Left renal cortex interstitium (tissue), 4 donors: ENCODE results near the gene MACROH2A2. TPM values are rescaled to one million over a fixed set of nuclear protein-coding genes. Genes with fewer than 3 reads are reported as not detected.
"Not testable (repeated sequence)": the region's sequence is repeated elsewhere in the genome, so short reads cannot be mapped to it uniquely, and the experiment has no call there.

Experiments
- DNase-seq, 4 donors: peaks; one replicate each; pipeline ENCODE4 v3.0.0-alpha.2; 2013; ENCODE audit warnings: low read depth in 4 of 4, low spot score in 2 of 4, missing footprints in 1 of 4
- polyA plus RNA-seq, 4 donors: library from polyadenylated mRNA; unstranded; fragments of 120-200 nt; gene quantifications; one replicate each; pipeline ENCODE4 v1.2.1, GENCODE V29; 2013; ENCODE audit not compliant: insufficient read length in 4 of 4

The MACROH2A2 gene
- polyA plus RNA-seq: 100 to 1,000 TPM in 1 of 4 donors, 10 to 100 TPM in 3; 73.2 to 103 (median 84.8) TPM

DNA sequence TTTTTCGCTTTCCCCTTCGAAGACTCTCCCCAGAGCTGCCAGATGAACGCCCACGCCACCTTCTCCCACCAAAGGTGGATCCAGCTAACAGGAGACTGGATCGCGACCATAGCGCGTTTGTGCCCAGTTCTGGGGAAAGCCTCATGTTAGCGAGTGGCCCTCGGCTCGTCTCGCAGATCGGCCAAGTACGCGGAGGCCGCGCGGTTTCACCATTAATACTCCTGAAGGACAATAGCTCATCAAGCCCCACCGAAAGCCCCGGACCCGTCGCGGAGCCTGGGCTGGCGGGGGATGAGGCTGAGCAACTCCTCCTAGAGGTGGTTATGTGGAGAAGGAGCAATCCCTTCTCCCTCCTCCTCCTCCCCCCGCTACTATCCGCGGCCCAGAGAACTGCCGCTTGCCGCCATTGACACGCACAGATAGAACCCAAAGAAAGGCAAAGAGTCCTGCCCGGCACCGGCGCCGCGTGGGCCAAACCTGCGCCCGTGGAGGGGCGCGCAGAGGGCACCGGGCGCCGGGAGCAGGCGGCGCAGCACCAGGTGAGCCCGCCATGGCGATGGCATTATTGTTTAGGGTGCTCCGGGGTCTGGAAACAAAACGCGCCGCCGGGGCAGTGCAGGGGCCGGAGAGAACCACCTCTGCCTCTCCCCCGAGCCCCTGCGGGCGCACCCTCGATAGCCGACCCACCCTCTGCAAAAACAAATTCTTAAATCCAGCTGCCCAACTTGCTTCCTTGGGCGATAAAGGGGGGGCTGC is at the start of gene MACROH2A2:
TSS of gene MACROH2A2 (plus strand) at position 385 of the 756 bp plus-strand sequence. CDS start 22,813 bp downstream, outside the sequence.
- DNase-seq: peak in 3 of 4 donors; percentile 73 to 80 (median 74)

DNA sequence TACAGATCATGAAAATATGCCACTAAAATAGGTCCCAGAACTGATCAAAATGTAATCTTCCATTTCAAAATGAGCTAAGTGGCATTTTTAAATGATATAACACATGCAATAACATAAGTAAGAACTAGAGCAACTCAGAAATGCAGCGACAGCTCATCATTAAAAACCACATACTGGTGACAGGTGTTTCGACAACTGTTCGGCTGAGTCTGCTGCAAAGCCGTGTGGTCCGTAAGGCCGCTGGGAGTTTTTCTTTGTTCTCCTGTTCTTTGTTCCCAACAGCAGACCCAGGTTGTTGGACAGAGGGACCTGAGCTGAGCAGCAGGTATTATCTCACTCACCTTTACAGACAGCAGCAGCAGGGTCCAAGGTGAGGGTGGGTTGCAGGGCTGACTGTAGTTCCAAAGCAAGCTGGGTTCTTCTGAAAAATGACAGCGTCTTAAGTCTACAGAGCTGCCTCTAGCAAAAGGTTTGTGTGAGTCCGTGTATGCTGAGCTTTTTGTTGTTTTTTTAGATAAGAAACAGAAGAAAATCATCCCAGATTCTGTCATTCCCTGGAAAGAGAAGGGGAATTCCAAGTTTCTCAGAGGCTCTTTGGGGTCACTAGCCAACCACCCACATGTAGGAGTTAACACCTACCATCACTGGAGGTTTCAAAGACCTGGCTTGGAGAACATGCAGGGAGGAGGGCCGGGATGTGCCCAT is 45.4 kb upstream of the MACROH2A2 start:
- DNase-seq: no peak

DNA sequence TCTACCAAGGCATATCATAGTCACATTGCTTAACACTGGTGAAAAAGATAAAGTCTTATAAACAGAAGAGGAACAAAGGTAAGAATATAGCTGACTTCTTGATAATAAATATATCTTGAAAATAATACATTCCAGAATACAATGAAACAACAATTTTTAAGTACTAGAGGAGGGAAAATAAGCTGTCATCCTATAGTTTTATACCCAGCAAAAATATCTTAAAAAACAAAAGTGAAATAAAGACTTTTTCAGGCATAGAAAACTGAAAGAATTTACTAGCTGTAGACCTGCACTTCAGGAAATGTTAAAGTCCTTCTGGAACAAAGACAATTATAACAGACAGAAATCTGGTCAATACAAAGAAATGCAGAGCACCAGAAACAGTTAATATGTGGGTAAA is 21.4 kb upstream of the MACROH2A2 start:
- no peak for DNase-seq

DNA sequence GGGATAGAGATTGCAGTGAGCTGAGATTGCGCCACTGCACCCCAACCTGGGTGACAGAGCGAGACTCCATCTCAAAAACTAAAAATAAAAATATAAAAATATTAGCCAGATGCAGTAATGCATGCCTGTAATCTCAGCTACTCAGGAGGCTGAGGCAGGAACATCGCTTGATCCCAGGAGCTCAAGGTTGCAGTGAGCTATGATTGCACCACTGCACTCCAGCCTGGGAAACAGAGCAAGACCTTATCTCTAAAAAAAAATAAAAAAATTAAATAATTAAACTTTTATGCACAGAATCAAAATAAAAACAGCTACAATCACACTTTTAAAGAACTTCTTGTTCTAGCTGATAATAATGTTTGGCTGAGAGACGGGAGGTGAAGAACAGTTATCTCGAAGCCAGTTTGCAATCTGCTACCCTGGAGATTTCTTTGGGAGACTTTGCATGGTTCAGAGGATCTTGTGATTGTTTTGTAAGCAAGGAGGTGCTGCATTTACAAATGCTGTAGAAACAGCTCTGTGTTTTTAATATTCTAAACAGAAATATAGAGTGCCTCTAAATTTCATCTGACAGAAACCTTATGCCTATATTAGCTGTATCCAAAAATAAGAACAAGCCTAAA is 19.9 kb upstream of the MACROH2A2 start:
- no peak for DNase-seq

DNA sequence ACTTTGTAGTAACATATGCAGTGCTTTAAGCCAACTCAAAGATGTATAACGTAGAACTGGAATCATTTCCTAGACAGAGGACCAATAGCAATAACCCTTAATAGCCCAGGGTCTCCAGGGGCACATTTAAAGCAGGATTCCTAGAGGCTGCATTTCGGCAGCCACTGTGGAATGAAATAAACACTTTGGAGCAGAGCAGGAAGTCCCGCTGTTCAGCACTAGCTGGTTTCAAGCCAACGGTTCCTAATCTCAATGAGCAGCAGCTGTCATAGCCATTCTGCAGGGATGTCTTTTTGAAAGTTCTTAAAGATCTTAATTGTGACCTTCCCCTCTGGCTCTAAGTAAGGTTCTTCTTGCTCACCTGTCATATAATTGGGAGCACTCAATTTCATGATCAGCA is 18.4 kb upstream of the MACROH2A2 start:
- DNase-seq: no peak

DNA sequence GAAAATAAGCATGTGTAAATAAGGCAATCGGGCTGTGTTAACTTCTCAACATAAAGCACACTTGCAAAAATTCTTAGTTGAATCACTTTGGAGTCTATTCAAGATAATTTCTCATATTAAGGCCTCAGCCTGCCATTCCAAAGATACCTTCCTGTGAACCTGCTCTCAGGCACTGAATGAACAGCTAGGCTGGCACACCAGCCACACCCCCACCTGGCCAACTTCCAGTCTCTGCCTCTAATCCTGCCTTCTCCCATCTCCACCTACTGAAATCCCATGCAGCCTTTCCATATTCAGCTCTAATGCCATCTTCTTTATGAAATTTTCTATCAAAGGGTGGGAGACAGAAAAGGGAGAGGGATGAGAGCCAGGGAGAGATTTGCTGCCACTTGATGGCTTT is 17.1 kb upstream of the MACROH2A2 start:
- DNase-seq: no peak

DNA sequence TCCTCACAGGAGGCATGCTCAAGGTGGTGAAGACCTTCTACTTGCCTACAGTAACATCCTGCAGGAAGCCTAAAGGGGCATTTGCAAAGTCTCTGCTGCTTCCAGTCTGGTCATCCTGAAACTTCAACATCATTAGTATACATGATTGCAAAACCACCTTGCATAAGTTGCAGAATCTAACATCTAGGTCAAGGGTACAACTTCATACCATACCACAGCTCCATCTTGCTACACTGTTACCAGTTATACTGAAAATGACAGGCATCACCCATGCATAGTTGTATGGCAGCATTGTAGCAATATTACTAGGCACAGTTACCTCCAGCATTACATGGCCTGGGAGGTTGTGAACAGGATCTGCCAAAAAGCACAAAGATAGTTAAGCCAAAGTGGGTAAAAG is 13.7 kb upstream of the MACROH2A2 start:
- no peak for DNase-seq

DNA sequence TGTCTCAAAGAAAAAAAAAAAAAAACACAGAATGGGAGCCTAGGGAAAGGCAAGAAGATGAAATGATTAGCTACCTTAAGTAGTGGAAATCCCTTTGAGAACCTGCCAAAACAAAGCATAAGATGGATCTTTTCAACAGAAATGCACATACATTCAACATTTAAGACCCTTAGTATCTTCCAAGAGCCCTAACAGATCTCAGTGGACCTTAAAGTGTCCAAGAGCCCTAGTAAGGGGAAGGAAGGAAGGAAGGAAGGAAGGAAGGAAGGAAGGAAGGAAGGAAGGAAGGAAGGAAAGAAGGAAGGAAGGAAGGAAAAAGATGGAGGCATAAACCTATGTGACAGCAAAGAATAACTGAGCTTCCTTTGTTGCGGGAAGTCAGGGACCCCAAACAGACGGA is 11.6 kb upstream of the MACROH2A2 start:
- no peak for DNase-seq

DNA sequence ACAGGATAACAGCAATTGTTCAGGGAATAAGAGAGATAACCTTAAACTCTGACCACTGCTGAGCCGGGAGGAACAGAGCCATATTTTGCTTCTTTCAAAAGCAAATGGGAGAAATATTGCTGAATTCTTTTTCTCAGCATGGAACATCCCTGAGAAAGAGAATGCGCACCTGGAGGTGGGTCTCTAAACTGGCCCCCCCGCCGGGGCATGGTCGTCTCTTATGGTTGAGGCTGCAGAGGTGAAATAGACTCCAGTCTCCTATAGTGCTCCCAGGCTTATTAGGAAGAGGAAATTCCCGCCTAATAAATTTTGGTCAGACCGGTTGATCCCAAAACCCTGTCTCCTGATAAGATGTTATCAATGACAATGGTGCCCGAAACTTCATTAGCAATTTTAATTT is 10.9 kb upstream of the MACROH2A2 start:
- DNase-seq: not testable (repeated sequence)

DNA sequence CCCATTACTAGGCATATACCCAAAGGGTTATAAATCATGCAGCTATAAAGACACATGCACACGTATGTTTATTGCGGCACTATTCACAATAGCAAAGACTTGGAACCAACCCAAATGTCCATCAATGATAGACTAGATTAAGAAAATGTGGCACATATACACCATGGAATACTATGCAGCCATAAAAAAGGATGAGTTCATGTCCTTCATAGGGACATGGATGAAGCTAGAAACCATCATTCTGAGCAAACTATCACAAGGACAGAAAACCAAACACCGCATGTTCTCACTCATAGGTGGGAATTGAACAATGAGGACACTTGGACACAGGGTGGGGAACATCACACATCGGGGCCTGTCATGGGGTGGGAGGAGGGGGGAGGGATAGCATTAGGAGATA is 5.6 kb upstream of the MACROH2A2 start:
- not testable (repeated sequence) for DNase-seq

DNA sequence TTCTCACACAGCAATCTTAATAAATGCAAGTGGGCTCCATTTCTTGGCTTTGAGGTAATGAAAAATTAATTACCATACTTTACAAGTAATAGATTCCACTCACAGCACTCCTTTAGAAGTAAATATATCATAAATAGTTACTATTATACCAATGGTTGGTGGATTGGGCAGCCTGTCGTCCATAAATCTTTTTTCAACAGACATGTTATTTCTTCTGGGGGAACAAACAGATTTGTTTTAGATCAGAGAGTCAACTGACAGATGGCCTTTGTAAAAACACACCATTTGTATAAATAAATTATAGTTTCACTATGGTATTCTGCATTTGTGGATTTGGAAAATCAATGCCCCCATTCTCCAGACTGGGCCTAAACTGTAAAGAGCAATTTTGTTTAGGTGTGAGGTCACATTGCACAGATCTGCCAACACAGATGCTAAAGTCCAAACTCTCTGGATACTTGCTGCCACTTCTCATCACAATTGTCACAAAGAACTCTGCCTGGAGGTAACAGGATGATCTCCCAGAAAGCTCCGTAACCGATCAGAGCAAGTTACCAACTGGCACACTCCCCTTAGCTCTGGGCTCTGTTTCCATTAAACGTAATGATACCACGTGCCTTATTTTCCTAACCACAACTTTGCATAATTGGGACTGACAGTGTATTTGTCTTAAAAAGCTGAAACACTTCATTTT is 4.5 kb upstream of the MACROH2A2 start:
- no peak for DNase-seq

DNA sequence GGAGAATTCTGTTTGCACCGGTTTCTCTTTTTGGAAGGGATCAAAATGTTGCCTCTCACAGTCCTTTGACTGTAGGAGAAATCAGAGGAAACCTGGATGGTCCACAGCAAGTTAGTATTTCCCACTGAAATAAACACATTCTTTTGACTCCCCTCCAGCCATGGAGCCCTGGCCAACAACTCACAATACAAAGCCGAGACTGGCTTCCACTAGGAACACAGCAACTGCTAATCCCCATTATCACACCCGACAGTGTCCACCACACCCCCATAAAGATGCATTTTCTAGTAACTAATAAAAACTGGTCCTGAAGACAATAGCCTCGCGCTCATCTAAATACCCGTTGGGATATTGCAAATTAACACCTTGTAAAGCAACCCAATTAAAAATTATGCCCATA is 798 bp upstream of the MACROH2A2 start:
- DNase-seq: peak in 1 of 4 donors; percentile 13

DNA sequence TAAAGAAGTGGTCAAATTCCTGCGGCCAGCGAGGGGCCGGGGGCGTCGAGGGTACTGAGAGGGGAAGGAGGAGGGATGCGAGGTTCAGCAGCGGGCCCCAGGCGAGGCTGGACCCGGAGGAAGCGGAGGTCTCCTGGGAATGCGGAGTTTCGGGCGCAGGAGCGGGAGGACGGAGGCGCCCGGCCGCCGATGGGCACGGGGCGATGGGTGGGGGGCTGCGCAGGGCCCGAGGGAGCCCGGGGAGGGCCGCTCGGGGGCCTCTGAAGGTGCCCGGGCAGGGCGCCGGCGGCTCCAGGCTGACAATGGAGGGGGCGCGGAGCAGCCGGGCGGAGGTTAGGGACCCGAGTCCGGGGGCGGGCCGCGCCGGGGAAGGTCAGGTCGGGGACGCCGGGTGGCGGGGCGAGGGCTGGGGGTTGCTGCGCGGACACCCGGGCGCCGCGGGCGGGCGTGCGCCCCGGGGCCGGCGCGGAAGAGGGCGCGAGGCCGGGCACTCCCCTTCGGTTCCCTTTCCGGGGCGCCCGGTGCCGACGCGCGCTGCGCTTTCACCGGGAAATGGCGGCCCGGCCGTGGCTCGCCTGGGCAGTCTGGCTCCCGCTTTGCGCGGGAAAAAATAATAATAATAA is 683 bp downstream of the MACROH2A2 start:
- peak in 1 of 4 donors; percentile 63 for DNase-seq

DNA sequence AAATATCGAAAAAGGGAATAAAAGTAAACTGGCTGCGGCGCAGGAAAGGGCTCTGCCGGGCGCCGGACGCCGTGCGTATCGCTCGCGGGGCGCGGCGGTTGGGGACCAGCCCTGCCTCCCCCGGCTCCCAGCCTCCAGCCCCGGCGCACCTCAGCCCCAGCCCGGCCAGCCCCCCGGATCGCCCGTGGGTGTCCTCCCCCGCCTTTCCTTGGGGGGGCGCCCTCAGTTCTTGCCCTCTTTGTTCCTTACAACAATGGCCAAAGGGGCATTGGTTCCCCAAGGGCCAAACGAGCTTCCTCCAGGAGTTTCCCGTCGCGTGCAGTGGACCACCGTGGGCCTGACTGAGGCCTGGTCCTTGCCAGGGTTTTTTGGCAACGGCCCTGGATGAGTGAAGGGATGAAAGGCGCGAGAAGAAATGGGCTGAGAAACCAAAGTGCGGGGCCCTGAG is 1.2 kb downstream of the MACROH2A2 start:
- peak in 1 of 4 donors; percentile 11 for DNase-seq

DNA sequence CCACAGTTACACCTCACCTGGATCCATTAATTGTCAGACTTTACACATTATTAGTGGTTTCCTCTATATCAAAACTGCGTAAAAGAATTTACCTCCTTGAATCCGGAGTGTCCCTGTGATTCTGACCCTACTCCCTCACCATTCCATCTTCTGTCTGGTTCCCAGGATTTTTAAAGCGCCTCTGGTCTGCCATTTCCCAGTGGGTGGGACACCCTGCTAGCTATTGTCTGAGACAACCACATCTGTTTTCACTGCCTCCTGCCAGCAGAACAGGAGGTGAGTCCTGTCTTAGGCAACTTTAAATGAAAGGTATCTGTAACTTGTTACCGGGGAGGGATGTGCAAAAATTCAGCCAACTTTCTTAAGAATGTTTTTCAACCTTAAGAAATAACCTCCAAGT is 2.3 kb downstream of the MACROH2A2 start:
- DNase-seq: no peak

DNA sequence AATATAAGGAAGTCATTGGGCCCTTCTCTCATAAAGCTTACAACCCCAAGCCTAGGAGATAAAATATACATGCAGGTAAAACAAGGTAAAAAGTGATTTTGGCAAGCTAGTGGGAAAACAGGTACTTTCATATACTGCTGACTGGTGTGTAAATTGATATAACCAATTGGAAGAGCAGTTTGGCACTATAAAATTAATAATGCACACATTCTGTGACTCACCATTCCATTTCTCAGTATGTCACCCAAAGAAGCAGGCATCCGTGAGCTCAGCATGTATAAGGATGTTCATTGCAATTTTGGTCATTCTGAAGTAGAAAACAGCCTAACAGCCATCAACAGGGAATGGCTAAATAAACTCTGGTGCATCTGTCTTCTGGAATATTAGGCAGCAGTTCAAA is 2.9 kb downstream of the MACROH2A2 start:
- no peak for DNase-seq

DNA sequence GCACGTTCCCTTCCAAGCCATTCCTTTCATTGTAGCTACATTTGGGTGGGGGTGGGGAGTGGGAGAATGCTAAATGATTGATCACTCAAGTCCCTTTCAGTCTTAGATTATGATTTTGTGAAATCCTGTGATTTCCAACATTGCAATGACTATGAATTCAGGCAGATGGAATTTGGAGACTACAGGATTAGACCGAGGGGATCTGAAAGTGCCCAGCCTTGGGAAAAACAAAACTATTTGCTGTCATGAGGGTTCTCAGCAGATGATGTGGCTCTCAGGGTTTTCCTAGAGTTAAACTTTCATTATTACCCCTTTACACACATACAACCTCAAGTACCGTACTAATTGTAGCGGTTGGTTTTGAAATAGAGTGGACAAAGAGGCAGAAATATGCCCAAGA is 4.7 kb downstream of the MACROH2A2 start:
- no peak for DNase-seq

DNA sequence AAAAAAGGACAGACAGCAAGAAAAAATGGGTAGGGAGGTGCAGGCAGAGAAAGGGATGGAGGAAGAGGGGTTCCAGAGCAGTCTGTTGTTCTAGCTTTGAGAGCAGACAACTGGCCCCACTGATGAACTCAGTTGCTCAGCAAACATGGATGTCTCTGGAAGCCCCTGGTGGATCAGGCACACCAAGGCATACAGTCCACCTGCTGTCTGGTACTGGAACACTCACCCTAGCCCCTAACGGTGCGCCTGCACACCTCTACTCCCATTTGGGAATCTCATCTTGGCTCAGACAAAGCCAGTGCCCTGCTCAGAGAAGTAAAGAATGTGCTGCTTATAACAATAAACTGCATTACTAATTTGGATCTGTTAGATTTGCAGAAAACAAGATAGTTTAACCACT is 7.7 kb downstream of the MACROH2A2 start:
- DNase-seq: no peak

DNA sequence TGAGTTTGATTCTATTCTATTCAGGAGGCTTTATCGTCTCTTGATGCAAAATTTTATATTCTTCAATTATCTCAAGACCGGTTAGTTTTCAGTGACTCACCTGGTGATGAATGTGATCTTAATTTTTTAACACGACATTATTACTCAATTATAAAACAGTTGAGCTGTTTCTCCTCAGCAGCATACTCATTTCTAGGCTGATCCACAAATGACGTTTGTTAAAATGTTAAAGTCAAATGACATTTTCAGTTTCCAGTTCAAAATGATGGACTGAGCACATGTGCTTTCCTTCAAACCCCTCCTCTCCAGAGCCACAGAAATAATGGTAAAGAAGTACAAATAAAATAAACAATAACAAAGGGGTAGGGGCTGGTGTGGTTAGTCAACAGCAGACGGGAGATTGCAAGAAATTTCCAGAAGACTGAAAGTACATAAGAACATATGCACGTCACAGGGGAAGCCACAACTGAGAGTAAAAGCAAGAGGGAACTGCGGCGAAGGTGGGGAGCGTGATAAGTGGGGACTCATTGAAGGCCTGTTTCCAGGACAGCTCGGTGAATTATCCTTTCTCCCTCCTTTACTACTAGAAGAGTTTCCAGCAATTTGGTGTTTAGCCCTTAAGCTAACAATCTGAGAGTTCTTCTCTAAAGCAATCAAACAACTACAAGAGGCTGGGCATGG is 10.9 kb downstream of the MACROH2A2 start:
- no peak for DNase-seq

DNA sequence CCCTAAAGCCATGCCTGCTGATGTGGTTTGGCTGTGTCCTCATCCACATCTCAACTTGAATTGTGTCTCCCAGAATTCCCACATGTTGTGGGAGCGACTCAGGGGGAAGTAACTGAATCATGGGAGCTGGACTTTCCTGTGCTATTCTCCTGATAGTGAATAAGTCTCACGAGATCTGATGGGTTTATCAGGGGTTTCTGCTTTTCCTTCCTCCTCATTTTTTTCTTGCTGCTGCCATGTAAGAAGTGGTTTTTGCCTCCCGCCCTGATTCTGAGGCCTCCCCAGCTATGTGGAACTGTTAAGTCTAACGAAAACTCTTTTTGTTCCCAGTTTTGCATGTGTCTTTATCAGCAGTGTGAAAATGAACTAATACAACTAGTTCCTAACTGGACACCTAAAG is 11.8 kb downstream of the MACROH2A2 start:
- no peak for DNase-seq
